C4-2B (cell line): ENCODE results near the gene KRT3.
"Not testable (repeated sequence)": the region's sequence is repeated elsewhere in the genome, so short reads cannot be mapped to it uniquely, and the experiment has no call there.

Experiments used
- H3K27ac ChIP-seq: fragments of 450-650 bp; 2 replicates; pipeline ENCODE4 v1.5.1; 2017
- ZFX ChIP-seq: fragments of 450-650 bp; IDR thresholded peaks from 2 replicates; pipeline ENCODE4 v1.6.1; 2017
- TF ChIP-seq, protein P1 (sequence below): fragments of 450-650 bp; conservative IDR thresholded peaks from 2 replicates; pipeline ENCODE4 v1.5.1; 2017; ENCODE audit warnings: mild to moderate bottlenecking

Gene KRT3

DNA sequence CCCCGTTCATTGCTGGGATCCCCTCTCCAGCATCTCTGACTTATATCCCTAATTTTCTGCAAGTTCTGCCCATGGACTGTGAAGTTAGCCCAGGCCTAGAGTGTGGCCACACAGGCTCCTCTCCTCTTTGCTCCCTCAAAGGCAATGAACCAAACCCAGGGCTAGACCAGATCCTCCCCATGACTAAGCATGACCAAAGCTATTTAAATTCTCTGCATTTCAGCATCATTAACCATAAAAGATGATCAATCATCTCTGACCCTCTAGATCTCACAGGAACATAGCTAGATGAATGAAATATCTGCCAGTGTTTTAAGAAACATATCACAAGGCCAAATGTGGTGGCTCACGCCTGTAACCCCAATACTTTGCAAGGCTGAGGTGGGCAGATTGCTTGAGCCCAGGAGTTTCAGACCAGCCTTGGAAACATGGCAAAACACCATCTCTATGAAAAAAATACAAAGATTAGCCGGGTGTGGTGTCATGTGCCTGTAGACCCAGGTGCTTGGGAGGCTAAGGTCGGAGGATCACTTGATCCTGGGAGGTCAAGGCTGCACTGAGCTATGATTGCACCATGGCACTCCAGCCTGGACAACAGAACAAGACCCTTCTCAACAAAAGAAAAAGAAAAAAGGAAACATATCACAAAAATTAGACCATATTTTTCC, 2.2 kb upstream of the KRT3 start:
- H3K27ac ChIP-seq = no peak overlapping the region

DNA sequence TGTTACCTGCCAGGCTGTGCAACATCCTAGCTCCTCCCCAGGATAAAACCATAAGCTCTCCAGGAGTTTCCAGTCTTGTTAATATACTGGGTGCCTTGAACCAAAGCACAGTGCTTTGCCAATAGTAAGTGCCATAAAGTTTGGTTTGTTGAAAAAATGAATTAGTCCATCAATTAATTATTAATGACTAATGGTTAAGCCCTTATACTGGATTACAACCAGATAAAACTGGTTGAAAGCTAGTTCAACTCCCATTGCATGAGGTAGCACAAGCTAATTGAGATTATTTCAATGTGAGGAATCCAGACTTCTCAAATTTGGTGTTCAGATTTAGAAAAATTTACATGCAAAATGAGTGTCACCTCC, 1.6 kb upstream of the KRT3 start:
- TF ChIP-seq ZFX = no peak
- TF ChIP-seq, protein P1, sequence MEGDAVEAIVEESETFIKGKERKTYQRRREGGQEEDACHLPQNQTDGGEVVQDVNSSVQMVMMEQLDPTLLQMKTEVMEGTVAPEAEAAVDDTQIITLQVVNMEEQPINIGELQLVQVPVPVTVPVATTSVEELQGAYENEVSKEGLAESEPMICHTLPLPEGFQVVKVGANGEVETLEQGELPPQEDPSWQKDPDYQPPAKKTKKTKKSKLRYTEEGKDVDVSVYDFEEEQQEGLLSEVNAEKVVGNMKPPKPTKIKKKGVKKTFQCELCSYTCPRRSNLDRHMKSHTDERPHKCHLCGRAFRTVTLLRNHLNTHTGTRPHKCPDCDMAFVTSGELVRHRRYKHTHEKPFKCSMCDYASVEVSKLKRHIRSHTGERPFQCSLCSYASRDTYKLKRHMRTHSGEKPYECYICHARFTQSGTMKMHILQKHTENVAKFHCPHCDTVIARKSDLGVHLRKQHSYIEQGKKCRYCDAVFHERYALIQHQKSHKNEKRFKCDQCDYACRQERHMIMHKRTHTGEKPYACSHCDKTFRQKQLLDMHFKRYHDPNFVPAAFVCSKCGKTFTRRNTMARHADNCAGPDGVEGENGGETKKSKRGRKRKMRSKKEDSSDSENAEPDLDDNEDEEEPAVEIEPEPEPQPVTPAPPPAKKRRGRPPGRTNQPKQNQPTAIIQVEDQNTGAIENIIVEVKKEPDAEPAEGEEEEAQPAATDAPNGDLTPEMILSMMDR = no peak
- H3K27ac ChIP-seq = no peak overlapping the region

More for the DNA sequence above, 2.2 kb upstream of the KRT3 start:
- TF ChIP-seq, protein P1 = no peak

DNA sequence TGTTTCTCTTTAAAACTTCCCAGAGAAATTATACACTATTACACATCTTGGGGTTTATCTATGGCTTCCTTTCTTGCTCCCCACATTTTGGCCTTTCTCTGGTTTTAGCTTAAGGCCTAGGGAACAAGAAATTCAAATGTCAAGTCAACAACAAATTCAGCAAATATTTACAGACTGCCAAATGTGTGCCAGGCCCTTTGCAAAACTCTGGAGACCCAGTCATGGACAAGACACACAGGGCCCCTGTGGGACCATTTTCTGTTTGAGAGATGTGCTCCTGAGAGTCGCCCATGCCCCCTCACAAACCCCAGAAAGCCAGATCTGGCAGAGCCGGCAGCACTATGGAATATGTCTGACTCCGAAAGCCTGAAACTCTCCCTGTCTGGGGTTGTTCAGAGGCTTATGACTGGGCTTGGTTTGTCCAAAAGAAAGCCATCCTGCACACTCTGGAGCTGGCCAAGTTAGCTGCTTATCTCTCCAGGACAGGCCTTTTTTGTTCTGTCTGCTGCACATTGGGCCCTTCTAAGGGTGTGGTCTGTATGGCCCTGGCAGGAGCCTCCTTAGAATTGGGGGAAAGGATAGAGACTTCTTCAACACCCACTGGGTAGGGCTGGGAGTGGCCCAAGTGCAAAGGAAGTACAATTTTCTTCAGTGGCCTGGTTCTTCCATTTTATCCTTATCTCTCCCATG, 1.1 kb upstream of the KRT3 start:
- H3K27ac ChIP-seq = no peak overlapping the region

DNA sequence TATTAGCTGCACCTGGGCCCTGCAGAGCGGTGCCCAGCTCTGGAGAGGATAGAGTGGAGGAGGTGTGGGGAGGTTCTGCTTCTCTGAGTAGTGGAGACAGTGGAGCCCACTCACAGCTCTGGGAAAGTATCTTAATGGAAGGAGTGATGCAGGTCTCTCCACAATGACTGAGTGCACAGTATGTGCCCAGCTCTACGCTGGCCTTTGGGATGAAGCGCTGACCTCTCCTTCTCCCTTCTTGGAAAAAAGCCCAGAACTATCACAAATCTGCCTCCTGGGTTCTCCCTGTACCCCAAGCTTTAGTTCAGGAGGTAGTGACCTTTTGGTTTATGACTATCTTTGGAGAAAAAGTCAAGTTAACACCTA, 495 bp upstream of the KRT3 start:
- TF ChIP-seq, protein P1 = no peak
- TF ChIP-seq ZFX = no peak
- H3K27ac ChIP-seq = no peak overlapping the region

More for the DNA sequence above, 1.1 kb upstream of the KRT3 start:
- TF ChIP-seq, protein P1 = no peak
- no peak for TF ChIP-seq ZFX

DNA sequence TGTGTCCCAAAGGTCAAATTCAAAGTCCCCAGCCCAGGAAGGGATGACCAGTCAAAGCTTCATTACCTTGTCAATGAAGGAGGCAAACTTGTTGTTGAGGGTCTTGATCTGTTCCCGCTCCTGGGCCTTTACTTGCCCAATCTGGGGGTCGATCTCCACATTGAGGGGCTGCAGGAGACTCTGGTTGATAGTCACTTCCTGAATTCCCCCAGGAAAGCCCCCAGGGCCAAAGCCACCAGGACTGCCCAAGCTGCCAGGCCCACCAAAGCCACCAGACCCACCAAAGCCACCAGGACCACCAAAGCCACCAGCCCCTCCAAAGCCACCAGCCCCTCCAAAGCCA, 614 bp downstream of the KRT3 start:
- H3K27ac ChIP-seq = not testable (repeated sequence)

DNA sequence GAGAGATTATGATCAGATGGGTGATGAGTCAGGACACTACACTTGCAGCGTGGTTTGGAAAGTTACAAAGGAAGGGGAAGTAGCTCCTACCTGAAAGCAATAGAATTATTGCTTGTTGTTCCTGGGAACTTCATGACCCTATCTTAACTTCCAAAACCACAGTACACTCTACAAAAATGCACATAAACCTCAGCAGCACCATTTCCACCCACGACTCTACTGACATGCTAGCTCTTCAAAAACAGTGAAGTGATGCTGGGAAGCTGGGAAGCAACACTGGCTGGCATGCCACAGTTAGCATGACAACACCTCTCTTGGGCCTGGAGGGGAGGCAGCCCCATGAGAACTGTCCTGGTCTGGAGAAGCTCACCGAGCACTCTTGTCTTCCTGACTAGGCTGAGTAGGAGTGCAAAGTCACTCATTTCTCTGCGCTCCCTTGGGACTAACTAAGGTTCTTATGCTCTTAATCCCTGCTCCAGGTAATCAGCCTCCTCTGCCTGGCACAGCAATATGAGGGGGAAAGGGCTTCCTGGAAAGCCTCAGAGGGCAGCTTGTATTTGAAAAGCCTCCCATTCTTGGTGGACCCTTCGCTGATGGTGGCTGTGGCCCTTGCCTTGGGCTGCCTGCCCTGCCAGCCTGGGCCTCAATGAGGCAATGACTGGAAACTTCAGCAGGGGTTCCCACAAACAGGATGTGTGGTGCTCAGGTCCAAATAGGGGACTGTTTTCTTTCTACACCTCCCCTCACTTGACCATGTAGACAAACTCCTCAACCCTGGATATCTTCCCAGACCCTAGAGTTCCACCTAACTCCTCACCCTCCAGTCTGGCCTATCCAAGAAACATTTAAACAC, 1.2 kb downstream of the KRT3 start:
- no peak overlapping the region for H3K27ac ChIP-seq
- no peak for TF ChIP-seq ZFX
- TF ChIP-seq, protein P1 = no peak

DNA sequence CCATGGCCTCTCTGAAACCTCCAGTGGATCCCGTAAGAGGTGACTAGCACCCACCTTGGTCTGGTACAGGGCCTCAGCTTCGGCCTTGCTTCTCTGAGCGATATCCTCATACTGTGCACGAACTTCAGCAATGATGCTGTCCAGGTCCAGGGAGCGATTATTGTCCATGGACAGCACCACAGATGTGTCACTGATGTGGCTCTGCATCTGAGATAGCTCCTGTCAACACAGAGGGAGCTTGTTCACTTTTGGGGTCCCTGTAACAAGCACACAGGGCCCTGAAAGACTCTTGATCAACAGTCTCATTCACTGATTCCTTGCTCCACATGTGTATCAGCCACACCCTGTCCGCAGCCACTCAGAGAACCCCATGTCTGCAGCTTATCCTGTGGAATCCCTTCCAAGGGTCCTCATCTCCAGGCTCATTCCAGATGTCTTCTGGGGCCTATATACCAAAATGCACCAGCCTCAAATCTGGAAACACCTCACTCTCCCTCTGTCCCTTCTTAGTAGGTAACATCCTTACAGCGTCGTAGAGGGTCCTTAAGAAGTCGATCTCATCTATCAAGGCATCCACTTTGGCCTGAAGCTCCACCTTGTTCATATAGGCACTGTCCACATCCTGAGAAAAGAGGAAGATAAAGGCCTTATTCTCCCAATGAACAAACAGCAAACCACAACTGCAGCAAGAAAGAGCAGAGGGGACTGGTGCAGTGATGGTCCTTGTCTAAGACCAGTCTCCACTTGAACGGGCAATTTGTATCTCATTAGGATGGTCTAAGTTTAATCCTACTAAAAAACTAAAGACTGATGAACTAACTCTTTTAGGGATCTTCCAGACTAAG, 3.5 kb downstream of the KRT3 start:
- no peak overlapping the region for H3K27ac ChIP-seq
- TF ChIP-seq, protein P1 = no peak
- TF ChIP-seq ZFX = no peak
